Kidney glomerular epithelial cell (primary cell): Measurements from ENCODE around the gene RTL10.
A peak's percentile ranks its signal among the peaks of the same experiment; 100 is the strongest.

Experiments used
- DNase-seq: peaks from one replicate; lab custom pipeline; 2025; lab: John Stamatoyannopoulos, UW

Gene RTL10

GRCh38 chr22:19854778-19855503, at the start of gene RTL10, which contains the start of gene GNB1L:
Gene RTL10, minus strand, starts transcription at chr22:19854874. Its CDS starts 2,613 bp downstream, at chr22:19852261.
Gene GNB1L, minus strand, starts transcription at chr22:19854874. Its CDS starts 33,519 bp downstream, at chr22:19821355.
- DNase-seq, result peak; percentile 97

- no peak for DNase-seq
Observed at GRCh38 chr22:19904174-19904856, 49.6 kb upstream of the RTL10 start.

GRCh38 chr22:19903513-19903912, 48.8 kb upstream of the RTL10 start:
- no peak for DNase-seq

GRCh38 chr22:19903031-19903430, 48.4 kb upstream of the RTL10 start:
- DNase-seq, result no peak

GRCh38 chr22:19902245-19902715, 47.6 kb upstream of the RTL10 start:
- DNase-seq, result no peak

GRCh38 chr22:19901577-19902244, 47.0 kb upstream of the RTL10 start:
- no peak for DNase-seq

- DNase-seq, result no peak
Observed at GRCh38 chr22:19900707-19901436, 46.2 kb upstream of the RTL10 start.

GRCh38 chr22:19898831-19899567, 44.3 kb upstream of the RTL10 start:
- DNase-seq, result no peak

GRCh38 chr22:19898145-19898544, 43.5 kb upstream of the RTL10 start:
- no peak for DNase-seq

GRCh38 chr22:19897726-19898125, 43.1 kb upstream of the RTL10 start:
- DNase-seq, result no peak

- peak; percentile 5 for DNase-seq
Observed at GRCh38 chr22:19896665-19897355, 42.1 kb upstream of the RTL10 start.

GRCh38 chr22:19895160-19895849, 40.6 kb upstream of the RTL10 start:
- no peak for DNase-seq

GRCh38 chr22:19893363-19893762, 38.7 kb upstream of the RTL10 start:
- DNase-seq, result no peak

- DNase-seq, result peak; percentile 40
Observed at GRCh38 chr22:19892925-19893324, 38.3 kb upstream of the RTL10 start.

- DNase-seq, result peak; percentile 44
Observed at GRCh38 chr22:19892257-19892879, 37.7 kb upstream of the RTL10 start.

GRCh38 chr22:19891317-19892256, 36.9 kb upstream of the RTL10 start:
- peak; percentile 92 for DNase-seq

- no peak for DNase-seq
Observed at GRCh38 chr22:19890502-19891316, 36.0 kb upstream of the RTL10 start.

- DNase-seq, result no peak
Observed at GRCh38 chr22:19889951-19890350, 35.3 kb upstream of the RTL10 start.
